Measurements from ENCODE around the gene RFTN1. TPM values are rescaled to one million over a fixed set of nuclear protein-coding genes. Genes with fewer than 3 reads are reported as not detected.

The RFTN1 gene
- total and polyA plus RNA-seq, 2 of the 8 experiments (the other 6 are each of a cell fraction or from before 2014, with no cell fraction given) = 4.6 to 6.7 TPM

- FAIRE-seq (no peak), DNase-seq (ENCODE audit: low read depth in 1 of 2, low spot score in 2 of 2) (no peak)
- Histone ChIP-seq H2AFZ (ENCODE audit: low read length) (no peak overlapping the region), H4K5ac (ENCODE audit: insufficient read length, low read depth, low read length) (no peak overlapping the region), H3K18ac (ENCODE audit: extremely low read depth, low read length) (no peak overlapping the region), H3K79me1 (ENCODE audit: low read depth, low read length) (peaks cover 4% of the 10 kb centered on the region; the same call in 1 of the 2 replicates), H3K4me3 (ENCODE audit: extremely low read depth in 1 of 4, insufficient read depth in 2 of 4, low read depth in 3 of 4, low read length in 4 of 4) (no peak overlapping the region), H2AK5ac (ENCODE audit: low read depth, low read length) (no peak overlapping the region), H4K20me1 (replicated peaks in 1 of 2; ENCODE audit: control insufficient read depth in 1 of 2, insufficient read depth in 2 of 2, low read length in 2 of 2) (no peaks in the 10 kb centered on the region), H3K27ac (ENCODE audit: low read depth, low read length) (no peak overlapping the region), H3K14ac (ENCODE audit: insufficient read length) (no peak overlapping the region), H3K4me2 (ENCODE audit: insufficient read depth in 1 of 2, low read depth in 2 of 2, low read length in 2 of 2) (no peak overlapping the region), H2BK15ac (ENCODE audit: low read length) (no peak overlapping the region), H4K8ac (ENCODE audit: extremely low read depth, insufficient read depth, low read length) (no peak overlapping the region), H4K91ac (replicated peaks; ENCODE audit: insufficient read length, low read length) (no peak overlapping the region), H3K4me1 (replicated peaks in 1 of 4; ENCODE audit: control insufficient read depth in 3 of 4, insufficient read depth in 4 of 4, low read length in 3 of 4) (peaks cover 7 to 29% (median 21%) of the 10 kb centered on the region in 4 experiments; a peak in 6 of 7 replicates), H2BK12ac (ENCODE audit: low read depth, low read length) (no peak overlapping the region), H3K9ac (replicated peaks in 1 of 4; ENCODE audit: extremely low read depth in 1 of 4, low read depth in 3 of 4, low read length in 3 of 4) (no peak overlapping the region; a peak in 2 of 7 replicates), H3K23ac (ENCODE audit: insufficient read length) (no peak overlapping the region), H2BK20ac (ENCODE audit: low read length) (no peak overlapping the region), H3K9me3 (ENCODE audit: insufficient read depth in 2 of 2, low read depth in 1 of 2, low read length in 1 of 2) (no peaks in the 10 kb centered on the region), H3K79me2 (ENCODE audit: control insufficient read depth in 1 of 2, insufficient read depth in 2 of 2, low read length in 2 of 2) (peaks cover 0 to 8% of the 10 kb centered on the region in 2 experiments; a peak in 1 of 4 replicates), H3K4ac (replicated peaks; ENCODE audit: insufficient read length, low read depth, low read length) (no peak overlapping the region), H2BK5ac (ENCODE audit: low read depth, low read length) (no peak overlapping the region), H2BK120ac (replicated peaks; ENCODE audit: low read depth, low read length) (no peak overlapping the region), H3K27me3 (replicated peaks in 1 of 4; ENCODE audit: control insufficient read depth in 3 of 4, extremely low read depth in 1 of 4, insufficient read depth in 3 of 4, low read length in 3 of 4) (no peaks in the 10 kb centered on the region), H3K23me2 (ENCODE audit: low read depth, low read length) (no peaks in the 10 kb centered on the region), H3K56ac (replicated peaks; ENCODE audit: insufficient read length, low read depth, low read length) (no peak overlapping the region), H3K36me3 (ENCODE audit: control insufficient read depth in 2 of 4, insufficient read depth in 4 of 4, low read length in 3 of 4) (peaks cover 0 to 23% (median 1%) of the 10 kb centered on the region in 4 experiments; a peak in 3 of 8 replicates)
- TF ChIP-seq PHF8 (conservative IDR thresholded peaks at IDR 0.05; ENCODE audit: low read depth, low read length) = no peak
- no peak for TF ChIP-seq SUZ12 (IDR thresholded peaks at IDR 0.05; ENCODE audit: low read length)
- no peak for TF ChIP-seq RNF2 (IDR thresholded peaks at IDR 0.05; ENCODE audit: borderline replicate concordance, low read depth, low read length, missing control alignments, poor library complexity, severe bottlenecking)
- no peak for TF ChIP-seq TCF12 (IDR thresholded peaks at IDR 0.05; ENCODE audit: low read depth, low read length)
- no peak for TF ChIP-seq GTF2F1 (IDR thresholded peaks at IDR 0.05; ENCODE audit: borderline replicate concordance, low read depth, low read length)
- no peak for TF ChIP-seq MAX (IDR thresholded peaks at IDR 0.05)
- ChIA-PET CTCF (ENCODE audit: partially characterized antibody) (interaction anchor here (0.8 to 3.8 kb wide), 6 partner anchors 7 to 62 kb away, joined by 3 to 22 read pairs (median 4); no protein-coding TSS in a partner anchor), POLR2A (ENCODE audit: partially characterized antibody) (interaction anchor here (1.1 kb wide), 1 partner anchor 9 kb away, joined by 3 read pairs; no protein-coding TSS in a partner anchor)
- 92% methylated on average over 7 of the region's 7 CpGs; no CpG with 5 or more reads in 1 of the 2 experiments for WGBS, 2 experiments (ENCODE audit: extremely low coverage in 1 of 2, insufficient coverage in 1 of 2, insufficient read length in 1 of 2, insufficient replicate concordance in 2 of 2, low coverage in 1 of 2, low lambda C conversion rate in 2 of 2, missing lambda C conversion rate in 1 of 2)
Measured at GRCh38 chr3:16305111-16305541, 208.4 kb downstream of the RFTN1 start.

Measured in H1 (cell line).